Astrocyte (in vitro differentiated cells and primary cell): ENCODE results near the gene NCOA3. TPM values are rescaled to one million over a fixed set of nuclear protein-coding genes. Genes with fewer than 3 reads are reported as not detected.

Experiments
- DNase-seq: peaks from one replicate; pipeline ENCODE4 v3.0.0-alpha.2; 2010; ENCODE audit warnings: low read depth
- FAIRE-seq: peaks from 2 replicates; lab custom pipeline; 2011; peaks lifted over from hg19 to GRCh38; lab: Jason Lieb, UNC
- H2AFZ ChIP-seq: 2 replicates; pipeline ENCODE4 v1.6.0; 2012; ENCODE audit warnings: low read depth, low read length, inconsistent platforms
- H3K27ac ChIP-seq: 2 replicates; pipeline ENCODE4 v1.5.1; 2011; ENCODE audit warnings: low read depth, low read length, inconsistent platforms
- H3K27me3 ChIP-seq: 2 replicates; pipeline ENCODE4 v1.6.0; 2011; ENCODE audit warnings: low read length, inconsistent platforms; ENCODE audit not compliant: insufficient read depth
- H3K36me3 ChIP-seq: 2 replicates; pipeline ENCODE4 v1.5.1; 2011; ENCODE audit warnings: low read length, inconsistent platforms; ENCODE audit not compliant: insufficient read depth
- H3K4me1 ChIP-seq: 2 replicates; pipeline ENCODE4 v1.5.1; 2011; ENCODE audit warnings: low read length, inconsistent platforms; ENCODE audit not compliant: insufficient read depth
- H3K4me2 ChIP-seq: 2 replicates; pipeline ENCODE4 v1.6.0; 2012; ENCODE audit warnings: low read length, inconsistent platforms
- H3K4me3 ChIP-seq: 2 replicates; pipeline ENCODE4 v1.5.1; 2011; ENCODE audit warnings: low read depth, mild to moderate bottlenecking, low read length, inconsistent platforms; ENCODE audit not compliant: insufficient read depth
- H3K79me2 ChIP-seq: 2 replicates; pipeline ENCODE4 v1.6.0; 2012; ENCODE audit warnings: mild to moderate bottlenecking, low read length, inconsistent platforms; ENCODE audit not compliant: insufficient read depth
- H3K9ac ChIP-seq: 2 replicates; pipeline ENCODE4 v1.6.0; 2012; ENCODE audit warnings: mild to moderate bottlenecking, low read length, inconsistent platforms
- H3K9me3 ChIP-seq: 2 replicates; pipeline ENCODE4 v1.5.1; 2012; ENCODE audit warnings: low read depth, mild to moderate bottlenecking, low read length, inconsistent platforms; ENCODE audit not compliant: insufficient read depth
- H4K20me1 ChIP-seq: 2 replicates; pipeline ENCODE4 v1.6.0; 2012; ENCODE audit warnings: low read length, inconsistent platforms; ENCODE audit not compliant: insufficient read depth
- H3K27ac Mint-ChIP-seq: one replicate; pipeline ENCODE4 v1.8.0; 2021; ENCODE audit warnings: mild to moderate bottlenecking, mixed read lengths; ENCODE audit not compliant: unreplicated experiment
- H3K27me3 Mint-ChIP-seq: one replicate; pipeline ENCODE4 v1.8.0; 2021; ENCODE audit warnings: low read depth, mixed read lengths; ENCODE audit not compliant: unreplicated experiment
- H3K36me3 Mint-ChIP-seq: one replicate; pipeline ENCODE4 v1.8.0; 2021; ENCODE audit warnings: low read depth, mixed read lengths; ENCODE audit not compliant: unreplicated experiment
- H3K4me1 Mint-ChIP-seq: one replicate; pipeline ENCODE4 v1.8.0; 2021; ENCODE audit warnings: low read depth, mixed read lengths; ENCODE audit not compliant: unreplicated experiment
- H3K4me3 Mint-ChIP-seq: one replicate; pipeline ENCODE4 v1.8.0; 2021; ENCODE audit warnings: mild to moderate bottlenecking, moderate library complexity, mixed read lengths; ENCODE audit not compliant: unreplicated experiment
- H3K9me3 Mint-ChIP-seq: one replicate; pipeline ENCODE4 v1.8.0; 2021; ENCODE audit warnings: mild to moderate bottlenecking, mixed read lengths; ENCODE audit not compliant: unreplicated experiment
- EZH2 ChIP-seq: IDR thresholded peaks from 2 replicates; pipeline ENCODE4 v1.6.1; 2012; ENCODE audit warnings: mild to moderate bottlenecking, low read length, inconsistent platforms; ENCODE audit not compliant: insufficient read depth
- total RNA-seq: library from RNA; stranded (reverse); gene quantifications from 2 replicates; pipeline ENCODE4 v1.2.1, GENCODE V29; 2021
- TF ChIP-seq, protein P1 (sequence below): IDR thresholded peaks from 2 replicates; pipeline ENCODE4 v1.5.1; 2011; ENCODE audit warnings: low read depth, mild to moderate bottlenecking, inconsistent platforms, low read length, moderate library complexity; ENCODE audit not compliant: insufficient read depth

Gene NCOA3
- total RNA-seq, 1 donor from 2014 or later = 30.5 TPM

- no peak overlapping the region for H3K9ac ChIP-seq
- H3K36me3 ChIP-seq = peaks cover 4% of the 10 kb centered on the region
- no peak overlapping the region for H3K4me2 ChIP-seq
- no peaks in the 10 kb centered on the region for H3K27me3 ChIP-seq
- FAIRE-seq = no peak
- H3K27ac ChIP-seq = no peak overlapping the region
- H3K4me1 ChIP-seq = peaks cover 12% of the 10 kb centered on the region
- Mint-ChIP-seq H3K27me3 (no peaks in the 10 kb centered on the region), H3K36me3 (peaks cover 5% of the 10 kb centered on the region), H3K4me1 (peaks cover 6% of the 10 kb centered on the region), H3K4me3 (no peak overlapping the region), H3K27ac (no peak overlapping the region), H3K9me3 (no peaks in the 10 kb centered on the region)
- no peak overlapping the region for H3K4me3 ChIP-seq
- no peaks in the 10 kb centered on the region for H3K9me3 ChIP-seq
- H4K20me1 ChIP-seq = peaks cover 32% of the 10 kb centered on the region
- DNase-seq = no peak
- peaks cover 55% of the 10 kb centered on the region for H3K79me2 ChIP-seq
- TF ChIP-seq EZH2 = no peak
- no peak overlapping the region for H2AFZ ChIP-seq
Measured at GRCh38 chr20:47581090-47581489, 79.4 kb downstream of the NCOA3 start.

DNA sequence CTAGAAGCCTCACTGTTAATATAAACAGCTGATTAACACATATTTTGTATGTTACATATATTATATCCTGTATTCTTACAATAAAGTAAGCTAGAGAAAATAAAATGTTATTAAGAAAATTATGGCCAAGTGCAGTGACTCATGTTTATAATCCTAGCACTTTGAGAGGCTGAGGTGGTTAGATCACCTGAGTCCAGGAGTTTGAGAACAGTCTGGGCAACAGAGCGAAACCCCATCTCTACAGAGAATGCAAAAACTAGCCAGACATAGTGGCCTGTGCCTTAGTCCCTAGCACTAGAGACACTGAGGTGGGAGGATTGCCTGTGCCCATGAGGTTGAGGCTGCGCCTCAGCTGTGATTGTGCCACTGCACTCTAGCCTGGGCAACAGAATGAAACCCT, 81.9 kb downstream of the NCOA3 start:
- Histone ChIP-seq H4K20me1 (peaks cover 30% of the 10 kb centered on the region), H2AFZ (no peak overlapping the region), H3K27me3 (no peaks in the 10 kb centered on the region), H3K36me3 (peaks cover 4% of the 10 kb centered on the region), H3K9ac (no peak overlapping the region), H3K79me2 (peaks cover 46% of the 10 kb centered on the region), H3K4me3 (no peak overlapping the region), H3K4me2 (no peak overlapping the region), H3K9me3 (no peaks in the 10 kb centered on the region), H3K27ac (no peak overlapping the region), H3K4me1 (no peaks in the 10 kb centered on the region)
- Mint-ChIP-seq H3K9me3 (no peaks in the 10 kb centered on the region), H3K27ac (no peak overlapping the region), H3K27me3 (no peaks in the 10 kb centered on the region), H3K4me3 (no peak overlapping the region), H3K36me3 (peaks cover 5% of the 10 kb centered on the region), H3K4me1 (no peaks in the 10 kb centered on the region)
- DNase-seq (no peak), FAIRE-seq (no peak)
- TF ChIP-seq EZH2 = no peak
- TF ChIP-seq, protein P1, sequence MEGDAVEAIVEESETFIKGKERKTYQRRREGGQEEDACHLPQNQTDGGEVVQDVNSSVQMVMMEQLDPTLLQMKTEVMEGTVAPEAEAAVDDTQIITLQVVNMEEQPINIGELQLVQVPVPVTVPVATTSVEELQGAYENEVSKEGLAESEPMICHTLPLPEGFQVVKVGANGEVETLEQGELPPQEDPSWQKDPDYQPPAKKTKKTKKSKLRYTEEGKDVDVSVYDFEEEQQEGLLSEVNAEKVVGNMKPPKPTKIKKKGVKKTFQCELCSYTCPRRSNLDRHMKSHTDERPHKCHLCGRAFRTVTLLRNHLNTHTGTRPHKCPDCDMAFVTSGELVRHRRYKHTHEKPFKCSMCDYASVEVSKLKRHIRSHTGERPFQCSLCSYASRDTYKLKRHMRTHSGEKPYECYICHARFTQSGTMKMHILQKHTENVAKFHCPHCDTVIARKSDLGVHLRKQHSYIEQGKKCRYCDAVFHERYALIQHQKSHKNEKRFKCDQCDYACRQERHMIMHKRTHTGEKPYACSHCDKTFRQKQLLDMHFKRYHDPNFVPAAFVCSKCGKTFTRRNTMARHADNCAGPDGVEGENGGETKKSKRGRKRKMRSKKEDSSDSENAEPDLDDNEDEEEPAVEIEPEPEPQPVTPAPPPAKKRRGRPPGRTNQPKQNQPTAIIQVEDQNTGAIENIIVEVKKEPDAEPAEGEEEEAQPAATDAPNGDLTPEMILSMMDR = no peak

- no peaks in the 10 kb centered on the region for H3K27me3 ChIP-seq
- Mint-ChIP-seq H3K27me3 (no peaks in the 10 kb centered on the region), H3K27ac (no peak overlapping the region), H3K36me3 (peaks cover 2% of the 10 kb centered on the region), H3K9me3 (no peaks in the 10 kb centered on the region), H3K4me1 (no peaks in the 10 kb centered on the region), H3K4me3 (no peak overlapping the region)
- H4K20me1 ChIP-seq = peaks cover 20% of the 10 kb centered on the region
- peaks cover 4% of the 10 kb centered on the region for H3K36me3 ChIP-seq
- TF ChIP-seq, protein P1 = no peak
- TF ChIP-seq EZH2 = no peak
- H3K4me2 ChIP-seq = no peak overlapping the region
- no peaks in the 10 kb centered on the region for H3K4me1 ChIP-seq
- no peak overlapping the region for H3K4me3 ChIP-seq
- H2AFZ ChIP-seq = no peak overlapping the region
- no peak overlapping the region for H3K9ac ChIP-seq
- H3K27ac ChIP-seq = no peak overlapping the region
- no peaks in the 10 kb centered on the region for H3K9me3 ChIP-seq
- H3K79me2 ChIP-seq = peaks cover 30% of the 10 kb centered on the region
- DNase-seq (no peak), FAIRE-seq (no peak)
Measured at GRCh38 chr20:47585087-47585747, 83.5 kb downstream of the NCOA3 start.
